ENCODE results near the gene GORASP1.

Gene GORASP1

DNA sequence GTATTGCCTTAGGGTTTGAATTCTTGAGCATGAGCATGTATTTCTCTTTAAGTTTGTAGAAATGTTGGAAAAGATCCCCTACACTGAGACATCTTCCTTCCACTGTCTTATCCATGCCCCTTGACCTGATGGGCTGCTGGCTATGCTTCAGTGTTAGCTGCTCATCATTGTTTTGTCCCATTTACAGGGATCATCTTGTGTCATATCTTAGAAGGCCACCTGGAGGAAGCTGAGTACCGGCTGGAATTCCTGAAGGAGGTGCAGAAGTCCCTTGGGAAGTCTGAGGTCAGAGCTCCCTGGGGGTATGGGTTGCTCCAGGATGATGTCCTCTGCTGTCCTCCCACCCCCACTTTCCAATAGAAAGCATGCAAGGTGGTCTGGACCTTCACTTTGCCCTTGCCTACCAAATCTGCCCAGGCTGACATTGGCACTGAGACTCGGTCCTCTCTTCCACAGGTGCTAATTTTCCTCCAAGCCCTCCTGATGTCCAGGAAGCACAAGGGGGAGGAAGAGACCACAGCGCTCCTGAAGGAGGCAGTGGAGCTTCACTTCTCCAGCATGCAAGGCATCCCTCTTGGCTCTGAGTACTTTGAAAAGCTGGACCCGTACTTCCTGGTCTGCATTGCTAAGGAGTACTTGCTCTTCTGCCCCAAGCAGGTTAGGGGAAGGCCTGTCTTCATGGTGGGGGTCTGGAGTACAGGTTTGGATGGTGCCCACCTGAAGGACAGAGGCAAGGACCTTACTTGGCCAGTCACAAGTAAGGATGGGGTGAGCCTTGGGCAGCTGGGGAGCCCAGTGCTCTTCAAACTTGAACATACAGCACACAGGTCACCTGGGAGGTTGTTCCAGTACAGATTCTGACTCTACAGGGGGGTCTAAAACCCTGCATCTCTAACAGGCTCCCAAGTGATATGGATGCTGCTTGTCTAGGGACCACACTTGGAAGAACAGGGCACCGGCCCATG is 17.7 kb upstream of the GORASP1 start:
- DNase-seq: no peak

DNA sequence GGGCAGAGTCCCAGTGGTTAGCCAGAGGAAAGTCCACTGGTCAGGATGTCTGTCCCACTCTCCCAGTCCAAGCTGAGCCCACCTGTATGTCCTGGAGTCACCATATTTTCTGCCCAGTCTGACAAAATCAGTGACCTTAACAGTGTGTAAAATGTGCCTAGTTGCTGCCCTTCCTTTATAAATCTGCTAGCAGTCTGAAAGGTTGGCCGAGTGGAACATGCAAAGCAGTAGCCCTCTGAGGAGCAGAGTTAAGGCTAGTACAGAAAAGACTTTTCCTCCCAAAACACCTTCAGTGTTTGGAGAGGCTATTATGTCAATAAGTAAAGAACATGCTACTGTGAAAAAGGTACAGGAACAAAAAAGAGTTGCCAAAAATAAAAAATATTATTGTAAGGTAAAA is 15.4 kb upstream of the GORASP1 start:
- DNase-seq: no peak

DNA sequence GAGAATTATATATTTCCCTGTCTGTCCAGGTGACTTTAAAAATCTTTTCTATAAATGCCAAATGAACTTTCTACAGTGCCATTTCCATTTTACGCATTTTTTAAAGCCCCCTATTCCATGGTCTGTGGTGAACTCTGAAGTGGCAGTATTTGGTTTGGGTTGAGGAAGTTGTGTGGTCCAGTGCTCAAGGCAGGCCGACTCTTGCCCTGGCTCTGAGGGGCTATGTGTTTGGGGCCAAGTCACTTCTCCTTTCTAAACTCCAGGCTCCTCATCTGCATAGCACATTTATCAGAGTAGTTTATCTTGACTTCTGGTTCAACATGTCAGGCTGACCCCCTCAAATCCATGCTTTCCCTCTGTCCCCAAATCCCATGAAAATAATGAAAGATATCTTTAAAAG is 14.2 kb upstream of the GORASP1 start:
- no peak for DNase-seq

DNA sequence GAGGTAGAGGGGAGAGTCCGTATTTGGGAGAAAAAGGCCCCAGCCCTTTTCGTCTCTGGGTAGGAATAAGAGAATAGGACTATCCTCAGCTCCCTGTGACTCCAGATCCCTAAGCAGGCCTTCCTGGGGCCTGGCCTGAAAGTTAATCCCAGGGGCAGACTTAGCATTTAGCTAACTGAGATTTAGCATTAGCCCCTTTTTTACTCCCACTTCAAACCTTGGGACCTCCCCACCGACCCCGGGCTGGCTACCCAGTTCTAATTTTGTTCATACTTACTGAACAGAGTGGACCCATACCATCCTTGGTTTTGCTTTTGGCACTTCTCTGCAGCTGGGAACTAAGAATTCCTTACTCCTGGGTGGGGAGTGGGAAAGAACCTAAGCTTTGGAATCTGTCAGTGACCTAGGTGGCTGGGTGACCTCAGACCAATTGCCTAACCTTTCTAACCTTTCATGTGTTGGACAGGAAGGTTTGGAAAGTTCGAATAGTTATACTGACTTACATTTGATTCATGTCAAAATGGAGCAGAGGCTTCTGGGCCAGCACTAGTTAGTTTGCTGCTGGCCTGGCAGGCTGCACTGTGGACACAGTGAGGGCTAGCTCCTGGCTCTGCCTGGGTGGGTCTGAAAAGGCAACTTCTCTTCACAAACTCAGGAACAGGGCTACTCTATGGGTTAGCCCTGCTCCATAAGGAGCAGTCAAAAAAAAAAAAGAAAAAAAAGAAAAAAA is 11.7 kb upstream of the GORASP1 start:
- DNase-seq: no peak

DNA sequence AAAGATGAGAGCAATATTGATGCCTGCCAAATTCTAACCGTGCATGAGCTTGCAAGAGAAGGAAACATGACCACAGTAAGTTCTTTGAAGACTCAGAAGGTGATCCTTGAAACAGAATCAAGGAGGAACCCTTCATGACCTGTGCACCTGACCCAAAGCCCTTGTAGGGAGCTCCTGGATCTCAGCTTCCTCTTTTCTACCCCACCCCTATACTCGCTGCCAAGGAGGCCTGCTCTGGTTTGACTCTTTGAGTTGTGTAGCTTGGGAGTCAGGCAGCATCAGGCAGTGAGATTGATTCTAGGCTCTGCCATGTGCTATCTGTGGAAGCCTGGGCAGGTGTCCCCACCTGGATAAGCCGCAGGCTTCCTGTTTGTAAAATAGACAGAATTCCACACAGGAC is 10.7 kb upstream of the GORASP1 start:
- no peak for DNase-seq

DNA sequence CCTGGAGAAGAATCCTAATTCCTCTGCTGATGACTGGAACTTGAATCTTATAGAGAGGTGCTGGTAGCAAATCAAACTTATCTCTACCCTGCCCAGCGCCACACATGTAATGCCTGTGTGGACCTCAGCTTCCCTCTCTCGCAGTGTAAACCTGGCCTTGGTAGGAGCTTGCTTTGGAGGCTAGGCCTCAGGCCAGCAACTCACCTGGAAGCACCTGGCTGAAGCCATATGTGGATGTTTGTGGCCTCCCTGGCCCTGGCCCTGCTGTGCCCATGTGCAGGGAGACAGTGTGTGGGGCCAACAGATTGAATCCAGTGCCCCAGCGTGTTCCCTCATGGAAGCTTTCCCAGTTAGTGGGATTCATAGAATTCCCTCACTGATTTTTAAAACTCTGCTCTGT is 8.4 kb upstream of the GORASP1 start:
- DNase-seq: no peak

DNA sequence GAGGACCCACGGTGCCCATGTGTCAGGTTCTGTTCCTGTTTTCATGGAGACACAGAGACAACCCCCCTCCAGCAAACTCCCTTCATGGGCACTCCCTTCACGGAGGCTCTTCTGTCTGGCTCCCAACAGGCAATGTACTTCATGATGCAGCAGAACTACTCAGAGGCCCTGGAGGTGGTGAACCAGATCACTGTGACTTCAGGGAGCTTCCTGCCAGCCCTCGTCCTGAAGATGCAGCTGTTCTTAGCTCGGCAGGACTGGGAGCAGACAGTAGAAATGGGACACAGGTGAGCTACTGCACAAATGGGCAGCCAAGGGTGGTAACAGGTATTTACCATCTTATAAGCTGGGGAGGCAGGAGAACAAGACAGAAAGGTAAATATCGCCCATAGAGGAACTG is 7.0 kb upstream of the GORASP1 start:
- no peak for DNase-seq

DNA sequence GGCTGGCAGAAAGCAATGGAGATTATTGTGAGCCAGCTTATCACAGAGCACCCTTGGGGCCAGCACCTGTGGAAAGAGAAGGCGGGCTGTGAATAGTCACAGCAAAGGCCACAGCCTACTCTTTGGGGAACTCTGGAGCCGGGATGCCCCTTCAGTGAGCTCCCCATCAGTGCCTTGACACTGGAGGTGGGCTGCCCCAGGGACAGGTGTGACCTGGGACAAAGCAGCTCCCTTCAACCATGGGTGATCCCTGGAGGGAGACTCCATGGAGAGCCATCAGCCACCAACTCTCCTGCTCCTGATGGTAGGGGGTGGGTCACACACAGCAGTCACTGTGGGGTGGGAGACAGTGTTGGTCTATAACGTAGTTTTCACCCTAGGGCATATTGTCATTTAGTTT is 5.9 kb upstream of the GORASP1 start:
- DNase-seq: no peak

DNA sequence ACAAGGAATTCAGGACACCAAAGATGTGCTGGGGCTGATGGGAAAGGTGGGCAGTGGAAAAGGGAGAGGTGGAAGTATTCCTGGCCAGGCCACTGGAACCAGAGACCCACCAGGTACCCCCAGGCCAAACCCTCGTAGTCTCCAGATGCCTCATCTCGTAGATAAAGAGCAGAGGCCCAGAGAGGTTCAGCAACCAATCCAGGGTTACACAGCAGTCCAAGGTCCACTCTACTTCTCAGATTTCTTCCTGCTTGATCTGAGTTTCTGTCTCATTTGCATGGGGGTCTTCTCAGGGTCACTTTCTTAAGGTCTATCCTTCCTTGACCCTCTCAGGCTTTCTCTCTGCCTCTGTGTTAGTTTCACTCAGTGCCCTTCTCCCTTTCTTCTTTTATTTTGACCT is 5.1 kb upstream of the GORASP1 start:
- DNase-seq: no peak

DNA sequence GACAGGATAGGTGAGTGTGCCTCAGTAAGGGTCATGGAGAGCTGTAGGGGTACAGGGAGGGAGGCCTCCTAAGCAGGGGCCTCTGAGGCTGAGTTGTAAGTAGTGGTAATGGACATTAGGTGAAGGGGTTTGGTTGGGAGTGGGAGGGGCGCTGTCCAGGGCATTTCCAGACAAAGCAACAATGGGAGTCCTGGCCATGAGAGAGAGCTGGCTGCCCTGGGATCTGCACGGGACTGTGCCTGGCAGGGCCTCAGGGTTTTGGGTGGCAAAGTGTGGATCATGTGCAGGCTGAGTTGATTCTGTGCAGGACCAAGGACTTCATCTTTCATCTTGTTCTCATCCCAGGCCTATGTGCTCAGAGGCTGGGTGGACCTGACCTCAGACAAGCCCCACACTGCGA is 4.7 kb upstream of the GORASP1 start:
- no peak for DNase-seq

DNA sequence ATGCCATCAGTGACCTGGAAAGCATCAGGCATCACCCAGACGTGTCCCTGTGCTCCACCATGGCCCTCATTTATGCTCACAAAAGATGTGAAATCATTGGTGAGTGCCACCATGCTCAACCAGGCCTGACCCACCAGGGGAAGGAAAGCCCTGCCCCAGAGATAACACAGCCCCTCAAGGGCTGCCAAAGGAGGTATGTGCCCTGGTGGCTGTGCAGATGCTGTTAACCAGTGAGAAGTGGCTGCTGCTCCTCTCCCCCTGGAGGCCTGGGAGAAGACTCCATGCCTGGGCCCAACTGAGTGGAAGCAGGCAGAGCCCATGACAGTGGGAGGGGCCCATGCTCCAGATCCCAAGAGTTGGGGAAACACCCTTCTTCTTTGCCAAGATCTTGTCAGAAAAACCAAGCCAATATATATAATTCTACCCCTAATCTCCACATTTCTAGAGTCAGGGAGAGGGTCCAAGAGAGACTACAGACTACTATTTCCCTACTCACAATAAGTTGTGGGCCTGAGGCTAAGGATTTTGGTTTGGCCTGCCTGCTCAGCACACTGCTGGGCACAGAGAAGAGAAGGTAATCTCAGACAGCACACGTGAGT is 2.7 kb upstream of the GORASP1 start:
- no peak for DNase-seq

DNA sequence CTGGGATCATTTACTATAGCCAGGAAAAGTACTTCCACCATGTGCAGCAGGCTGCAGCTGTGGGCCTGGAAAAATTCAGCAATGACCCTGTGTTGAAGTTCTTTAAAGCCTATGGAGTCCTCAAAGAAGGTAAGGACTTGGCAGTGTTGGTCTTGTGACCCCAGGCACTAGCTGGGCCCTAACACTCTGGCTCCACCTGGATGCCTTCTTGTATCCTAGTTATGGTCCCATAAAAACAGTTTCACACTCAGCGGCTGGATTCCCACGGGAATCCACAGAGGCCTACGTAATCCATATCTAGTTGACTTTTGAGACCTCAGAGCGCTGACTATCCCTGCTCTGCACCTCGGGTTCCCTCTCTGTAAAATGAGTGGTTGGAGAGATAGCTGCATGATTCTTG is 1.7 kb upstream of the GORASP1 start:
- DNase-seq: no peak

DNA sequence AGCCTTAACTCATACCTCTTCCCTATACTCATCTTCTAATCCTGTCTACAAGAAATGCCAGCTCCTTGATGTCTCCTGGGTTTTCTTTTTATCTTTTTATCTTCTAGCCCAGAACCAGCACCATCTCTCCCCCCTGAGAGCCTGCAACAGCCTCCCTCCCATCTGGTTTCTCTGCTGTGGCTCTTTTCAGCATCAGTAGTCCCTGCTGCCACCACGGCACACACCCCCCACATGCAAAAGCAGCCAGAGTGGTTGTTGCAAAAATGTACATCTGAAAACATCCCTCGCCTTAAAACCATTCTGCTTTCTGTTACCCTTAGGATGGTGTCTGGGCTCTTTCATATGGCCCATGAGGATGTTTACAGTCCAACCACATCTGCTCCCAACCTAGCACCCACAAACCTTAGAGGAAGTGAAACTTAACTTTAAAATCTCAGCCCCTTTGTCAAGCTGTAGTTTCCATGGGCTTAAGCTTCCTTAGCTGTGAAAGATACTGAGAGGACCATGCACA is 828 bp upstream of the GORASP1 start:
- DNase-seq: peak; percentile 53 to 66

DNA sequence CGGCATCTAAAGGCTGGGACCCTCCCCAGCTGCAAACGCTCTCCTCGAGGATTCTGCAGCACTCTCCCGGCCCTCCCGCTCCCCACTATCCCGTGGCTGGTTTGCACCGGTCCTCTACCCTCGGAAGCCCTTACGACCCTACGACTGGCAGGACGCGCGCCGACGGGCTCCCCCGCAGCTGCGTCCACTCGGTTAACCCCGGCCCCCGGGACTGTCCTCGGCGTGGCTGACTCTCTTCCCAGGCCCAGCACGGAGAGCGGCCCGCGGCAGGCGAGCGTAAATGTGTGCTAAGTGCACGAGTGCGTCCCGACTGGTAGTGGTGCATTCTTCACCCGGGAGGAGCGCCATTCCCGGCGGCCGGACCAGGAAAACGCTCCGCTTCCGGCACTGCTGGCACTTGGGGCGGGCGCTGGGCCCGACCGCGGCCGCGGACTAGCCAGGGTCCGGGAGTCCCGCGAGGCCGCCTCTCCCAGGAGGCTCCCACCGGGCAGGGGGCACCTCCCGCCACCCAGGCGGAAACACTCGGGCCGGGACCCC is 508 bp downstream of the GORASP1 start:
- DNase-seq: peak; percentile 21 to 27

DNA sequence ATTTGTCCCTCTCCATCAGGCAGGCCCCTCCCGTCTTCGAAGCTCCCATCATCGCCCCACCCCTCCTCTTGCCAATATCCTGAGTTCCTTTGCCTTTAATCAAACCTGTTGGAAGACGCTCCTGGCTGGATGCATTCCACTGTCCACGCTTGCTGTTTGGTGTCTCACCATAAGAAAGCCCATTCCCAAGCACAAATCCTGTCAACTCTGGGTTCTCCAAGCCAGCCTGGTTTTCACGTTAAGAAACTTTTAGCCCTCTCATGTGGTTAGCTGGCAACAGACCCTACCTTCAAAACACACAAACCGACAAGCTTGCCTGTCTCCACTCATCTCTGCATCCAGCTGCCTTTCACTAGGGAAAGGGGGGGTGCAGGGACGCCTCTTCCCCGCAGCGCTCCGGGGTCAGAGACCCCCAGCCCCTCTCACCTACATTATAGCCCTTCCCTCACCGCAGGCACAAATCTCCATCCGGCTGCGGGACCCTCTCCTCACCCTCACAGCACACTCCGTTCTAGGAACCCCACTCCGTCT is 1.1 kb downstream of the GORASP1 start:
- no peak for DNase-seq

DNA sequence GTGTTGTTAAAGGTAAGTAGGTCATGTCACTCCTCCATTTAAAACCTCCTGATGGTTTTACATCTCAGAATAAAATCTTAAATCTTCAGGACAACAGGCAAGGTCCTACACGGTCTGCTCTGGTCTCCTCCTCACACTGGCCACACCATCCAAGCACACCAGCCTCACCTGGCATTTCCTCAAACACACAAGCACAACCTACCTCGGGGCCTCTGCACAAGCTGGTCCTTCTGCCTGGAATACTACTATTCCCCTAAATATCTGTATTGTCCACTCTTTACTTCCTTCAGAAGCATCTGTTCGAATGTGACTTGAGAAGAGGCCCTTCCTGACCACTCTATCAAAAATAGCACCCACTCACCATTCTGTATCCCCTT is 1.8 kb downstream of the GORASP1 start:
- DNase-seq: no peak

DNA sequence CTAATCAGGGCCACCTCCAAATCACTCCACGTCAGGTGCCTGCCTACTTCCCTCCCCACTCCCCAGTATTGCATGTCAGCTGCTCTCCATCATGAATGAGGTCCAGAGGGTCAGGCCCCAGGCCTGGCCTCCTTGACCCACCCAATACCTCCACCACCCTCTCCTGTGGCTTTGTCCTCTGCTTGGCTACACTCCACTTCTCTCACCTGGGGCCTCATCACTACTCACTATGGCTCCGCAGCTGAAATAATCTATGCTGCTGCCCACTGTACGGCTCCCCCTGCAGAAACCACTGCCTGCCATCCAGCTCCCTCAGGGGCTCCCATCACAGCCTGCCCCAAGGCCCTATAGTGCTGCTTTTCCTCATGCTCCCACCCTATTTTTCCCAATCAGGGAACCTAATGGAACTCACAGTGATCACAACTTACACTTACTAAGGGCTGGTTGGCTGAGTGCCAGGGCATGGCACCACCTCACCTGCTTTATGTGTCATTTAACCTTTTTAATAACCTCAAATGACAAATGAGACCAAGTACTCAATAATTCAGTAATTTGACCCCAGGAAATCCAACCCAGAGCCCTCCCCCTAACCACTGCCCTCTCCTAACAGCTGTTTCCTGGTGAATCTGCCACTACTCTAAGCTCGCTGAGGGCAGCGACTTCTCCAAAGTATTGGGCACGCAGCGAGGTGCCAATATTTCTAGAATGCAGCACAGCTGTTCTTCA is 2.3 kb downstream of the GORASP1 start:
- DNase-seq: no peak

DNA sequence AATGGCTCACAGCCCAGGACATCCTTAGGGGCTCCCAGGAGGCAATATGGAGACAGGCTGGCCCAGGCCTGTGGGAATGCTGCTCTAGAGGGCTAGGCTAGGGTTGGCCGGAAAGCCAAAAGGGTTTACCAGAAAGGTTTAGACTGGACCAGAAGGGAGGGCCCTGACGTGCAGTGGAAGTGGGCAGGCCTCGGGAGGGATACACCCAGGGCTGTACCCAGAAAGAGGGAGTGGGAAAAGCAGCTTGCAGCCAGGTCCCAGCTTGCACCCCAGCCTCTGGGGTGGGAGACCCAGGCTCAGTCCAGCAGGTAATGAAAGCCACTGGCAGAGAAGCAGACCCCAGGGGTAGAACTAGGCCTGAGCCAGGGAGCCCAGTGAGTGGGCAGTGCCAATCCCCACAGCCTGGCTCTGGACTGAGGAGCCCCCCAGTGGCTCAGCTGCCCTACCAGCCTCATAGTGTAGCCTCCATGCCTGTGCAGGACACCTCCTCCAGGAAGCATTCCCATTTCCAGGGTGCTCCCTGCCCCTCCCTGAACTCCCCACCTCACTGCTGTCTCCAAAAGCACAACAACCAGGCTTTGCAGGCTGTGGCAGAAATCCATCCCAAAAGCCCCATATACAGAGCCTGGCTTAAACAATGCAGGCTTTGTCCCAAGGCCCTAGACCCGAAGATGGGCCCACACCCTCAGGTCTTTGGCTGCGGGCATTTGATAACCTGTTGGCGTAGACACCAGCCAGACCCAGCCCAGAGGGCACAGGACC is 3.5 kb downstream of the GORASP1 start:
- DNase-seq: no peak

DNA sequence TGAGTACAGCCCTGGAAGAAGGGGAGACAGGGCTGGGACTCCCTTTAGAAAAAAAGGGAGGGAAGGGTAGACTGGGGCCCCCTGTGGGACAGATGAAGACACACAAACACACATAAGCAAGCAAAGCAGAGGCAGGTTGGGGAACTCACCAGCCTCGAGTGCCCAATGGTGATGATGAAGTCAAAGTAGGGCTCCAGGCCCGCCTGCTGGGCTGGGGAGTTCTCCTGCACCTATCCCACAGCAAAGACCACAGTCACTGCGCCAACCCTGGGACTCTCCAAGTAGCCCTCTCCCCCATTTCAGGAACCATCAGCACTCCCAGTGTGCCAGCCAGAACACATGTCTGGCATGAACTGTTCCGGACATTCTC is 4.1 kb downstream of the GORASP1 start:
- no peak for DNase-seq

DNA sequence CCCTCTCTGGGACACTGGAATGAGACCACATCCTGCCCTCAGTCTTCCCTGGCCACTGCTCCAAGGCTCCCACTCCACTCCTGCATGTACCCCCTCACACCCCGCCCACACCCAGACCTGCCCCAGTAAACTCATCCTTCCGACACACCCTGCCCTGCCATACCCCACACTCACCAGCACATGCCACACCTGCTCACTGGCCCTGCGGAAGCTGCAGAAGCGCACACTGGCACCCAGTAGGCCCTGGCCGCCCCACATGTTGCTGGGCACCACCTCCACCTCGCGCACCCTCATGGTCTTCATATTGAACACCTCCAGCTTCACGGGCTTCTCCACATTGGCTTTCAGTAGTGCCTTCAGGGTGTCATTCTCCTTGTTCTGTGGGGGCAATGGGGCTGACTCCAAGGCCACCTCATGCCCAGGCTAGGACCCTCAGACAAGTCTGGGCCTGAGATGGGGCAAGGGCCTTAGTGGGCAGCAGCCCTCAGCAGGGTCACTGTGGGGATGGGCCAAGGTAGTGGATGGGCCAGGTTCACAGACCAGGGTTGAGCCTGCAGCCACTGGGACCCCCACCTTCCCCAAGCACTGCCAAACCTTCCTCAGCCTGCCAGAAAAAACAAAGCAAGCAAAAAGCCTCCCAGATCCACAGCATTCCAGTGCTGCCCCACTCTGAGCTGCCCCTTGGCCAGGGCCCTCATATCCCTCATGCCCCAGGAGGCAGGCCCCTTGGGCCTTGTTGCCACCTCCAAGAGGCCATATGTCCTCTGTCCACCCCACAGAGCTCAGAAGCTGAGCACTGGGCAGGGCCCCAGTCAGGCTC is 4.7 kb downstream of the GORASP1 start:
- DNase-seq: no peak

All from inflammatory macrophage treated with lipopolysaccharide for 1 hour (primary cell).